Posterior vena cava (tissue), 2 donors: ENCODE results near the gene WSCD1. TPM values are rescaled to one million over a fixed set of nuclear protein-coding genes. Genes with fewer than 3 reads are reported as not detected.

ENCODE experiments used
- DNase-seq: peaks from one replicate; pipeline ENCODE4 v3.0.0-alpha.2; 2020; ENCODE audit warnings: low spot score
- intact Hi-C, 2 donors: fragments of 100-400 bp; cut with DNase I; formaldehyde crosslinking; loops; one replicate each; pipeline versions ENCODE4 v1.14.1 to v1.14.2; 2022 to 2023
- total RNA-seq, 2 donors: library from RNA; stranded (reverse); fragmentation: NEBNext Ultra II Directional; extraction: Animal tissue kit (Norgen Biotek cat#: 25700); gene quantifications; one replicate each; pipeline ENCODE4 v1.2.1, GENCODE V29; 2021
- donor health status: DM: yes; HTN: yes; CAD: no.
- donor health status: DM: yes; HTN: yes; CAD: no.

WSCD1 gene
- total RNA-seq, 2 donors from 2014 or later = 4.2 to 6.0 TPM

DNA sequence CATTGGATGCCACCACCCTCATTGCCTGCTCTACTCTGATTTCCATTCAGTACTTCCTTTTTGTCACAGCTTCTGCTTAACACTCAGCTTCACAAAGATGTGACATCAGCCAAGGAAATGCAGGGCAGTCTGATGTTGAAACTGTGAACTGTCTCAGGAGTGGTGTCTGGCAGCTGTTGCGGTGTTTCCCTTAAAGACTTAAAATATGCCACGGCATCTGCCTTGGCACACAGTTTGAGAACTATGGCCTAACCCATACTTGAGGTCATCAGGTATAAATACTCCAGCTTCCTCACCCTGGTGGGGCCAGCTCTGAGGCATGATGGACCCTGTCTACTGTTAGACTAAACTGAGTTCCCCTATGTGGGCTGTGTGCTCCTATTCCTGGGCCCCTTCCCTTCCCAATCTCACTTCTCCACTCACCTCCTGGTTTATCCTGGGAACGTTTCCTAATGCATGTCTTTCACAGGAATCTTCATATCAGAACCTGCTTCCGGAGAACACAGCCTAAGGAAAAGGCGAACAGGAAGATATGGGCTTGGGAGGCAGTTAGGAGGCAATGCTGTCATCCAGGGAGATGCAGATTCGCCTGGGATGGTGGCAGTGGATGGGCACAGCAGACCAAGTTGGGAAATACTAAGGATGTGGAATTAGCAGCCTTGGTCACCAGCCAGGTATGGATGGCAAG is 96.5 kb downstream of the WSCD1 start:
- DNase-seq = no peak

DNA sequence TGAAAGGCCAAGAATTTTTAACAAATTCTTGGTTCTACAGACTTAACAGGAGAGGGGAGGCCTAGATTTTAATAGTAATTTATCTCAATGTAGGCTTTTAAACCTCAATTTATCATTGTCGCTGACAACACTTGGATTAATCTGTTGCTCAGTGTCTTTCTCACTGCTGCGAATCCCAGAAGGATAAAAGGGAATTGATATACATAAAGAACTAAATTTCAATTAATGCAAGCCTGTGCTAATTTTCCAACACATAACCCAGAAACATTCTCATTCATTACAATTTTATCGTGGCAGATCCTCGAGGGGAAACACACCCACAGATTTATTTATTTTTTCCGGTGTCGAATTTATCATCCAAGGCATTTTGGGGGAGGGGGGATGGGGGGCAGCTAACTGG is 98.1 kb downstream of the WSCD1 start:
- intact Hi-C loops = no loop called here
- DNase-seq = no peak

More for the DNA sequence above, 96.5 kb downstream of the WSCD1 start:
- intact Hi-C loops = no loop called here

DNA sequence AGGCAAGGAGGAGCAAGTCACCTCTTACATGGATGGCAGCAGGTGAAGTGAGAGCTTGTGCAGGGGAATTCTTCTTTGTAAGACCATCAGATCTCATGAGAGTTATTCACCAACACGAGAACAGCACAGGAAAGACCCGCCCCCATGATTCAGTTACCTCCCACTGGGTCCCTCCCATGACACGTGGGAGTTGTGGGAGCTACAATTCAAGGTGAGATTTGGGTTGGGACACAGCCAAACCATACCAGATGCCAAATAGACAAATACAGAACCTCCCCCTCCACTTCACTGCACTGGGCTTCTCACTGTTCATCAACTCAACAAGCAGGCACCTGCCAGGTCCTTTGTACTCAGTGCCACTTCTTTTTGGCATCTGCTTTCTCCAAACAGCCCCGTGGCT is 100.2 kb downstream of the WSCD1 start:
- no peak for DNase-seq
- intact Hi-C loops = no loop called here

DNA sequence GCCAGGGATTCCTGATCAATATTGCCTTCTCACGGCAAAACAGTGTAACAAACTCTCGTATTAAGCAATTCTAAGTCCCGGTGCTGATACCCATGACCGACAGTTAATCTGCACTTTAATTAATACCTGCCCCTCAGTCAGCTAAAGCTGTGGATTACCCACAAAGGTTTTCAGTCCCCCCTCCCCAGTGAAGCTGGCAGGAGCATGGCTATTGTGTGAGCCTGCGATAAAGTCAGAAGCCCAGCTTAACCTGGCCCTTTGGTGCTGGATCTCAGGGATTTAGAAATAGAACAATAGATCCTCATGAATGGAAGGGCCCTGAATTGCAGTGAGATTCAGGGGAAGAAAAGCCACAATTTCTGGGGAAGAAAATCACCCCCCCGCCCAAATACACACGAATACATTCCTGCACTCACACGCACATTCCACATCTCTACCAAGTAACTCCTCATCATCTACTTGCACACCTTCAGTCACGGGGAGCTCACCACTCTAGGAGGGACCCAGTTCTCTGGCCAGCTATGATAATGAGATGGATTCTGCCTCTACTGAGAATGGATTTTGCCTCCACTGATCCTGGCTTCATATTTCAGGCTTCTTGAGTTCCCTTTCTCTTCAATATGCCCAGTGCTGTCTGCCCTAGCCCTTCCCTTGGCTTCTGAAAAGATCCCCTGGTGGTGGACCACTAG is 102.6 kb downstream of the WSCD1 start:
- intact Hi-C loops = no loop called here
- no peak for DNase-seq

DNA sequence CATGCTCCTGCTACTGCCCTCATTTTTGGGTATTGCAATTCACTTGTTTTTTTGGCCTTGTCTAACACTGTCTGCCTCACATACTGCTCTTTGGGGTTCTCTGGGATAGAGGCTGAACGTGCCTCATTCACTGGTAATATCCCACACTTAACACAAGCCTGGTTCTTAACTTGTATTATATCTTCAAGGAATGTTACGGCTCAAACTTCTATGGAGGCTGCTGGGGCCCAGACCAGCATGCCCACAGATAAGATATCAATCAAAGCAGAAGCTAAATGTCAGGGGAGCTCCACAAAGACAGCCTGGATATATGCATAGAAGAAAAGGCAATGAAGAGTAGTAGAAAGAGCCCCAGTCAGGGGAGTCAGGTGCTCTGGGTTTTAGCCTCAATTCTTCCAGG is 103.5 kb downstream of the WSCD1 start:
- intact Hi-C loops = no loop called here
- DNase-seq = no peak
